ENCODE measurements around the gene SYTL3. TPM values are rescaled to one million over a fixed set of nuclear protein-coding genes. Genes with fewer than 3 reads are reported as not detected.
A peak's percentile ranks its signal among the peaks of the same experiment; 100 is the strongest.

Gene SYTL3
- total RNA-seq, 2 donors from 2014 or later = 4.2 to 5.6 TPM

DNA sequence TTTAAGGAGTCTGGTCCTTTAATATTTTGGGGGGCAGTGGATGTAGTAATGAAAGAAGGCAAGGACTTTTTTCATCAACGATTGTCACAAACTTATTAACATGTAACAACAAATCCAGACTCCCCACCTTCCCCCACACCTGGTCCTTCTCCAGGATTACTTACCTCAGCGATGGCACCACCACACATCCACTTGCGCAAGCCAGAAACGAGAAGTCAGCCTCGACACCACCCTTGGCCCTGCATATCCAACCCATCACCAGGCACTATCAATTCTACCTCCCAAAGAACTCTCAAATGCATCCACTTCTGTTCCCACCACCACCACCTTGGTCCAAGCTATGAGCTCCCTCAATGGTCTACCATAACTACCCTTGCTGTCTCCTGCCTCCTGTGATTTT is 162.8 kb downstream of the SYTL3 start:
- no peak overlapping the region for H3K4me3 ChIP-seq
- H3K27ac ChIP-seq = no peak overlapping the region
- TF ChIP-seq, protein P1, sequence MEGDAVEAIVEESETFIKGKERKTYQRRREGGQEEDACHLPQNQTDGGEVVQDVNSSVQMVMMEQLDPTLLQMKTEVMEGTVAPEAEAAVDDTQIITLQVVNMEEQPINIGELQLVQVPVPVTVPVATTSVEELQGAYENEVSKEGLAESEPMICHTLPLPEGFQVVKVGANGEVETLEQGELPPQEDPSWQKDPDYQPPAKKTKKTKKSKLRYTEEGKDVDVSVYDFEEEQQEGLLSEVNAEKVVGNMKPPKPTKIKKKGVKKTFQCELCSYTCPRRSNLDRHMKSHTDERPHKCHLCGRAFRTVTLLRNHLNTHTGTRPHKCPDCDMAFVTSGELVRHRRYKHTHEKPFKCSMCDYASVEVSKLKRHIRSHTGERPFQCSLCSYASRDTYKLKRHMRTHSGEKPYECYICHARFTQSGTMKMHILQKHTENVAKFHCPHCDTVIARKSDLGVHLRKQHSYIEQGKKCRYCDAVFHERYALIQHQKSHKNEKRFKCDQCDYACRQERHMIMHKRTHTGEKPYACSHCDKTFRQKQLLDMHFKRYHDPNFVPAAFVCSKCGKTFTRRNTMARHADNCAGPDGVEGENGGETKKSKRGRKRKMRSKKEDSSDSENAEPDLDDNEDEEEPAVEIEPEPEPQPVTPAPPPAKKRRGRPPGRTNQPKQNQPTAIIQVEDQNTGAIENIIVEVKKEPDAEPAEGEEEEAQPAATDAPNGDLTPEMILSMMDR (IDR thresholded peaks at IDR 0.05) = no peak
- no peaks in the 10 kb centered on the region for H3K27me3 ChIP-seq
- H3K4me1 ChIP-seq = peaks cover 0 to 92% of the 10 kb centered on the region in 2 donors
- no peak for DNase-seq (ENCODE audit: low spot score)
- H3K9me3 ChIP-seq = no peaks in the 10 kb centered on the region
- peaks cover 10% of the 10 kb centered on the region for H3K36me3 ChIP-seq

GRCh38 chr6:158813032-158813431 is 163.2 kb downstream of the SYTL3 start:
- peaks cover 0 to 93% of the 10 kb centered on the region in 2 donors for H3K4me1 ChIP-seq

More at GRCh38 chr6:158813032-158813431, 163.2 kb downstream of the SYTL3 start:
- DNase-seq (ENCODE audit: low spot score) = no peak
- TF ChIP-seq, protein P1 (IDR thresholded peaks at IDR 0.05) = no peak
- Histone ChIP-seq H3K36me3 (peaks cover 8% of the 10 kb centered on the region), H3K9me3 (no peaks in the 10 kb centered on the region), H3K27ac (peak overlapping the region; percentile 95 to 99), H3K27me3 (no peaks in the 10 kb centered on the region), H3K4me3 (no peak overlapping the region)

Small RNAs within 50 kb of the gene (microRNA-seq; reads per million reads assigned to microRNA genes)
- 0 reads per million in 2 donors for gene MIR3918 (ENCODE audit: borderline number of aligned reads in 2 of 2, borderline replicate concordance in 1 of 2)
- 0 reads per million in 2 donors for gene MIR7161 (ENCODE audit: borderline number of aligned reads in 2 of 2, borderline replicate concordance in 1 of 2)

Other genes with a start within 250 kb of the SYTL3 start
- 10 to 100 TPM; 13.9 to 14.4 TPM for gene TMEM181, start 90.0 kb upstream of the SYTL3 start, total RNA-seq
- 10 to 100 TPM; 57.3 to 91.5 TPM for gene DYNLT1, start 5.3 kb upstream of the SYTL3 start, total RNA-seq
- 100 to 1,000 TPM; 161 to 197 TPM for gene EZR, start 169.3 kb downstream of the SYTL3 start, total RNA-seq